HepG2 (cell line): ENCODE measurements around the gene TCOF1. TPM values are rescaled to one million over a fixed set of nuclear protein-coding genes. Genes with fewer than 3 reads are reported as not detected.

Source experiments
- ATAC-seq: fragments of 200-7000 bp; cut with Tn5 transposase; 3 replicates; pipeline ENCODE4 v1.9.1; 2020; ENCODE audit warnings: mild to moderate bottlenecking, moderate library complexity
- BruUV-seq: library from RNA; stranded (reverse); fragments of 400-500 nt; replicated peaks from 2 replicates; lab custom pipeline; 2021; lab: Mats Ljungman, UMichigan
- CTCF ChIA-PET: fragments of 300-600 bp; formaldehyde crosslinking; extraction: SDS; loops from one replicate; lab custom pipeline; 2021; ENCODE audit warnings: low total read pairs, inconsistent platforms, low intra/inter-chr PET ratio; lab: Yijun Ruan, JAX
- POLR2A ChIA-PET: fragments of 350-600 bp; sonication (Branson Sonifier 250); formaldehyde crosslinking; loops from one replicate; lab custom pipeline; 2020; ENCODE audit warnings: antibody characterized with exemption, inconsistent platforms; lab: Yijun Ruan, JAX
- DNase-seq: peaks from one replicate; pipeline ENCODE4 v3.0.0-alpha.2; 2015; ENCODE audit warnings: low spot score
- FAIRE-seq: peaks from 3 replicates; lab custom pipeline; 2011; peaks lifted over from hg19 to GRCh38; lab: Jason Lieb, UNC
- H2AFZ ChIP-seq: one replicate; pipeline ENCODE4 v1.6.1; 2011; ENCODE audit warnings: low read length, inconsistent platforms
- H3K27ac ChIP-seq: fragments of 300-600 bp; 3 replicates; pipeline ENCODE4 v1.8.0; 2011; ENCODE audit warnings: mixed run types, mild to moderate bottlenecking, mixed read lengths, low read length, inconsistent platforms; ENCODE audit not compliant: insufficient read depth; ENCODE audit errors: extremely low read length
- H3K27me3 ChIP-seq, 2 experiments: fragments of 200-600 bp in 1 of 2; 2 replicates in 1 of 2; 3 replicates in 1 of 2; pipeline versions ENCODE4 v1.6.0 to v1.8.0; 2011; ENCODE audit warnings: low read length in 2 of 2, mild to moderate bottlenecking in 2 of 2, moderate library complexity in 2 of 2, inconsistent platforms in 1 of 2; ENCODE audit not compliant: insufficient read depth in 2 of 2, control insufficient read depth in 1 of 2
- H3K36me3 ChIP-seq, 2 experiments: fragments of 200-600 bp in 1 of 2; replicated peaks in 1 of 2; 2 replicates in 1 of 2; 3 replicates in 1 of 2; pipeline versions ENCODE4 v1.5.1 to v1.8.0; 2011; ENCODE audit warnings: low read length in 2 of 2, inconsistent platforms in 1 of 2; ENCODE audit not compliant: insufficient read depth in 2 of 2, control insufficient read depth in 1 of 2
- H3K4me1 ChIP-seq: 2 replicates; pipeline ENCODE4 v1.5.1; 2012; ENCODE audit warnings: low read length, inconsistent platforms; ENCODE audit not compliant: insufficient read depth
- H3K4me2 ChIP-seq: 2 replicates; pipeline ENCODE4 v1.6.0; 2011; ENCODE audit warnings: low read depth, low read length, inconsistent platforms
- H3K4me3 ChIP-seq, 3 experiments: fragments of 200-600 bp in 1 of 3; sonication (generic), shearing (Covaris generic) in 1 of 3; replicated peaks in 1 of 3; 2 replicates each; pipeline ENCODE4 v1.5.1; 2011 to 2016; ENCODE audit warnings: low read length in 3 of 3, inconsistent platforms in 2 of 3, low read depth in 2 of 3, mild to moderate bottlenecking in 2 of 3, control low read depth in 1 of 3, mixed read lengths in 1 of 3; ENCODE audit not compliant: insufficient read depth in 1 of 3
- H3K79me2 ChIP-seq: one replicate; pipeline ENCODE4 v1.6.1; 2011; ENCODE audit warnings: low read length, inconsistent platforms; ENCODE audit not compliant: insufficient read depth
- H3K9ac ChIP-seq: 2 replicates; pipeline ENCODE4 v1.6.0; 2011; ENCODE audit warnings: mild to moderate bottlenecking, low read depth, low read length, inconsistent platforms; ENCODE audit not compliant: insufficient read depth
- H3K9me3 ChIP-seq: 2 replicates; pipeline ENCODE4 v1.5.1; 2012; ENCODE audit warnings: mild to moderate bottlenecking, low read length
- H4K20me1 ChIP-seq: 2 replicates; pipeline ENCODE4 v1.6.0; 2011; ENCODE audit warnings: inconsistent platforms, mild to moderate bottlenecking, low read length, moderate library complexity; ENCODE audit not compliant: insufficient read depth
- EEA1 ChIP-seq: sonication (generic); formaldehyde crosslinking; IDR thresholded peaks from 2 replicates; pipeline ENCODE4 v1.5.1; 2020; ENCODE audit warnings: mild to moderate bottlenecking, missing genetic modification reagents, borderline replicate concordance
- ZFAT ChIP-seq: sonication (generic); formaldehyde crosslinking; conservative IDR thresholded peaks from 2 replicates; pipeline ENCODE4 v1.8.1; 2023; ENCODE audit warnings: missing genetic modification reagents, inconsistent platforms
- ZNF12 ChIP-seq: sonication (generic); formaldehyde crosslinking; IDR thresholded peaks from 2 replicates; pipeline ENCODE4 v1.5.0; 2020; ENCODE audit warnings: missing genetic modification reagents
- ZNF569 ChIP-seq: sonication (generic); formaldehyde crosslinking; IDR thresholded peaks from 2 replicates; pipeline ENCODE4 v1.5.0; 2020; ENCODE audit warnings: mild to moderate bottlenecking, missing genetic modification reagents, moderate library complexity, borderline replicate concordance
- WGBS: methylation state at CpG from one replicate; pipeline ENCODE4 v1.1.6; 2017; ENCODE audit warnings: low lambda C conversion rate; 5-methylcytosine and 5-hydroxymethylcytosine counted together
- in situ Hi-C: cut with HindIII; loops from 2 replicates; pipeline ENCODE4 v1.10.0; 2017; ENCODE audit warnings: low pct_unique_long_range_greater_than_20kb; ENCODE audit not compliant: extremely low pct_ligation_motif_present
- intact Hi-C: fragments of 100-400 bp; cut with micrococcal nuclease; formaldehyde crosslinking; loops from one replicate; pipeline ENCODE4 v1.10.0; 2022; ENCODE audit not compliant: unreplicated experiment
- polyA plus RNA-seq, 8 experiments: library from polyadenylated mRNA; depleted of rRNA in 3 of 8; stranded (reverse) in 7 of 8; unstranded in 1 of 8; fragments of >200 nt; fragmentation: Illumina TruSeq in 4 of 8; extraction: Trizol in 4 of 8; gene quantifications; 2 replicates each; pipeline versions ENCODE4 v1.2.1 to v1.2.3, GENCODE V29; 2011 to 2016; ENCODE audit warnings: low read depth in 4 of 8, missing spikeins in 1 of 8, mixed read lengths in 1 of 8; ENCODE audit not compliant: insufficient read depth in 1 of 8
- total RNA-seq, 5 experiments: library from RNA; depleted of rRNA; stranded (reverse); fragments of >200 nt; fragmentation: Illumina TruSeq; extraction: Trizol; gene quantifications; 2 replicates each; pipeline ENCODE4 v1.2.3, GENCODE V29; 2016; ENCODE audit warnings: low read depth in 1 of 5
- TF ChIP-seq, protein P1 (sequence below): sonication (generic); formaldehyde crosslinking; IDR thresholded peaks from 2 replicates; pipeline ENCODE4 v1.4.0; 2020; ENCODE audit warnings: missing genetic modification reagents
- TF ChIP-seq, protein P2 (sequence below): IDR thresholded peaks from 2 replicates; pipeline ENCODE4 v1.6.1; 2016

Gene TCOF1
- total and polyA plus RNA-seq, 2 of the 13 experiments (the other 11 are each of a cell fraction or from before 2014, with no cell fraction given) = 10.1 to 41.6 TPM

DNA sequence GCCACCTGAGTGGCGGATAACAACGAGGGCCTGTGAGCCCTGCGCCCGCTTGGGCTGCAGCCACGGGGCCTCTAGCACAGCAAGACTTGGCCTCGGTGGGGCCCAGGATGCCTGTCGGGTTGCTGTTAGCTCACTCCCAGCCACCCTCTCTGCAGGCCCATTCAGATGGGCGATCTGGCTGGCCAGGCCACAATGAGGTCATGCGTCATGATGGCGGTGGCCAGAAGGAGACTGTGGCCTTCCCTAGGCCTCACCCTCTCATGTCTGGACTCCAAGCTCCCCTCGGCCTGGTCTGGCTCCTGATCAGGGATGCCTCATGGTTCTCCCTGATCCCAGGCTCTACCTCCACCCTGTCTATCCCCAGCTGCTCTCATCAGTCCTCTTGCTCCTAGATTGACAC lies 19.0 kb upstream of the TCOF1 start (continued):
- TF ChIP-seq, protein P1, sequence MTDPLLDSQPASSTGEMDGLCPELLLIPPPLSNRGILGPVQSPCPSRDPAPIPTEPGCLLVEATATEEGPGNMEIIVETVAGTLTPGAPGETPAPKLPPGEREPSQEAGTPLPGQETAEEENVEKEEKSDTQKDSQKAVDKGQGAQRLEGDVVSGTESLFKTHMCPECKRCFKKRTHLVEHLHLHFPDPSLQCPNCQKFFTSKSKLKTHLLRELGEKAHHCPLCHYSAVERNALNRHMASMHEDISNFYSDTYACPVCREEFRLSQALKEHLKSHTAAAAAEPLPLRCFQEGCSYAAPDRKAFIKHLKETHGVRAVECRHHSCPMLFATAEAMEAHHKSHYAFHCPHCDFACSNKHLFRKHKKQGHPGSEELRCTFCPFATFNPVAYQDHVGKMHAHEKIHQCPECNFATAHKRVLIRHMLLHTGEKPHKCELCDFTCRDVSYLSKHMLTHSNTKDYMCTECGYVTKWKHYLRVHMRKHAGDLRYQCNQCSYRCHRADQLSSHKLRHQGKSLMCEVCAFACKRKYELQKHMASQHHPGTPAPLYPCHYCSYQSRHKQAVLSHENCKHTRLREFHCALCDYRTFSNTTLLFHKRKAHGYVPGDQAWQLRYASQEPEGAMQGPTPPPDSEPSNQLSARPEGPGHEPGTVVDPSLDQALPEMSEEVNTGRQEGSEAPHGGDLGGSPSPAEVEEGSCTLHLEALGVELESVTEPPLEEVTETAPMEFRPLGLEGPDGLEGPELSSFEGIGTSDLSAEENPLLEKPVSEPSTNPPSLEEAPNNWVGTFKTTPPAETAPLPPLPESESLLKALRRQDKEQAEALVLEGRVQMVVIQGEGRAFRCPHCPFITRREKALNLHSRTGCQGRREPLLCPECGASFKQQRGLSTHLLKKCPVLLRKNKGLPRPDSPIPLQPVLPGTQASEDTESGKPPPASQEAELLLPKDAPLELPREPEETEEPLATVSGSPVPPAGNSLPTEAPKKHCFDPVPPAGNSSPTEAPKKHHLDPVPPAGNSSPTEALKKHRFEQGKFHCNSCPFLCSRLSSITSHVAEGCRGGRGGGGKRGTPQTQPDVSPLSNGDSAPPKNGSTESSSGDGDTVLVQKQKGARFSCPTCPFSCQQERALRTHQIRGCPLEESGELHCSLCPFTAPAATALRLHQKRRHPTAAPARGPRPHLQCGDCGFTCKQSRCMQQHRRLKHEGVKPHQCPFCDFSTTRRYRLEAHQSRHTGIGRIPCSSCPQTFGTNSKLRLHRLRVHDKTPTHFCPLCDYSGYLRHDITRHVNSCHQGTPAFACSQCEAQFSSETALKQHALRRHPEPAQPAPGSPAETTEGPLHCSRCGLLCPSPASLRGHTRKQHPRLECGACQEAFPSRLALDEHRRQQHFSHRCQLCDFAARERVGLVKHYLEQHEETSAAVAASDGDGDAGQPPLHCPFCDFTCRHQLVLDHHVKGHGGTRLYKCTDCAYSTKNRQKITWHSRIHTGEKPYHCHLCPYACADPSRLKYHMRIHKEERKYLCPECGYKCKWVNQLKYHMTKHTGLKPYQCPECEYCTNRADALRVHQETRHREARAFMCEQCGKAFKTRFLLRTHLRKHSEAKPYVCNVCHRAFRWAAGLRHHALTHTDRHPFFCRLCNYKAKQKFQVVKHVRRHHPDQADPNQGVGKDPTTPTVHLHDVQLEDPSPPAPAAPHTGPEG = no peak
- TF ChIP-seq ZNF569 (CRISPR knock-in tag) (no peak), ZFAT (CRISPR knock-in tag) (no peak)
- TF ChIP-seq, protein P2, sequence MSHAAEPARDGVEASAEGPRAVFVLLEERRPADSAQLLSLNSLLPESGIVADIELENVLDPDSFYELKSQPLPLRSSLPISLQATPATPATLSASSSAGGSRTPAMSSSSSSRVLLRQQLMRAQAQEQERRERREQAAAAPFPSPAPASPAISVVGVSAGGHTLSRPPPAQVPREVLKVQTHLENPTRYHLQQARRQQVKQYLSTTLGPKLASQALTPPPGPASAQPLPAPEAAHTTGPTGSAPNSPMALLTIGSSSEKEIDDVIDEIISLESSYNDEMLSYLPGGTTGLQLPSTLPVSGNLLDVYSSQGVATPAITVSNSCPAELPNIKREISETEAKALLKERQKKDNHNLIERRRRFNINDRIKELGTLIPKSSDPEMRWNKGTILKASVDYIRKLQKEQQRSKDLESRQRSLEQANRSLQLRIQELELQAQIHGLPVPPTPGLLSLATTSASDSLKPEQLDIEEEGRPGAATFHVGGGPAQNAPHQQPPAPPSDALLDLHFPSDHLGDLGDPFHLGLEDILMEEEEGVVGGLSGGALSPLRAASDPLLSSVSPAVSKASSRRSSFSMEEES (CRISPR knock-in tag) = no peak

DNA sequence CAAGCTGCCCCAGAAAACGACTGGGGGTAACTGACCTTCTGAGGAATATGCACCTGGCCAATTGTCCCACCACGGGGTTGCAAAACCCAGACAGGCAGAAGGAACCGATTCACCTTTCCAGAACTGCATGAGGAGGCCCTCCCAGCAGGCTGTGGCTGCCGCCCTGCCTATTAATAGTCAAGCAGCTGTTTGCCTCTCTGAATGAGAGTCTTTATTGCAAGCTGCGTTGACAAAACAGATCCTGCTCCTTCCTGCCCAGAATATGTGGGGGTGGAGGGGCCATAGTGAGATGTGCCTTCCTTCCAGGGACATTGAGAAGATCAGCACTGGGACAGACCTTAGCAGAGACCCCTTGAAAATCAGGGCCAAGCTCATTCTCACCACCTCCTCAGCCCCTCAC lies 18.3 kb upstream of the TCOF1 start:
- no peak for ATAC-seq
- H3K4me2 ChIP-seq = no peak overlapping the region
- BruUV-seq = no TSS peak
- intact Hi-C loops = no loop called here
- in situ Hi-C loops = no loop called here
- no peak for FAIRE-seq
- DNase-seq = no peak
- POLR2A ChIA-PET = no interaction called here
- no peak overlapping the region for H3K9ac ChIP-seq
- H3K27ac ChIP-seq = no peak overlapping the region
- no peaks in the 10 kb centered on the region for H3K79me2 ChIP-seq
- 0% methylated on average over 1 of the region's 5 CpGs for WGBS
- no peak overlapping the region for H2AFZ ChIP-seq
- no peak overlapping the region for H3K4me3 ChIP-seq
- TF ChIP-seq ZNF12 (CRISPR knock-in tag) = peak; percentile 68; the same call in 1 of the 2 replicates
- TF ChIP-seq EEA1 = no peak
- peaks cover 3 to 12% of the 10 kb centered on the region in 2 experiments; a peak in 2 of 5 replicates for H3K27me3 ChIP-seq
- H3K4me1 ChIP-seq = peaks cover 22% of the 10 kb centered on the region
- H4K20me1 ChIP-seq = no peaks in the 10 kb centered on the region
- CTCF ChIA-PET = no interaction called here
- no peaks in the 10 kb centered on the region for H3K9me3 ChIP-seq
- H3K36me3 ChIP-seq = no peaks in the 10 kb centered on the region
